Epithelial cell of prostate (primary cell): Measurements from ENCODE around the gene ZNF678.

Experiments
- DNase-seq: peaks from one replicate; pipeline ENCODE4 v3.0.0-alpha.2; 2011; ENCODE audit warnings: low read depth, low spot score
- H3K27ac ChIP-seq: fragments of 450-650 bp; 2 replicates; pipeline ENCODE4 v1.5.1; 2017; ENCODE audit warnings: mild to moderate bottlenecking

ZNF678 gene

DNA sequence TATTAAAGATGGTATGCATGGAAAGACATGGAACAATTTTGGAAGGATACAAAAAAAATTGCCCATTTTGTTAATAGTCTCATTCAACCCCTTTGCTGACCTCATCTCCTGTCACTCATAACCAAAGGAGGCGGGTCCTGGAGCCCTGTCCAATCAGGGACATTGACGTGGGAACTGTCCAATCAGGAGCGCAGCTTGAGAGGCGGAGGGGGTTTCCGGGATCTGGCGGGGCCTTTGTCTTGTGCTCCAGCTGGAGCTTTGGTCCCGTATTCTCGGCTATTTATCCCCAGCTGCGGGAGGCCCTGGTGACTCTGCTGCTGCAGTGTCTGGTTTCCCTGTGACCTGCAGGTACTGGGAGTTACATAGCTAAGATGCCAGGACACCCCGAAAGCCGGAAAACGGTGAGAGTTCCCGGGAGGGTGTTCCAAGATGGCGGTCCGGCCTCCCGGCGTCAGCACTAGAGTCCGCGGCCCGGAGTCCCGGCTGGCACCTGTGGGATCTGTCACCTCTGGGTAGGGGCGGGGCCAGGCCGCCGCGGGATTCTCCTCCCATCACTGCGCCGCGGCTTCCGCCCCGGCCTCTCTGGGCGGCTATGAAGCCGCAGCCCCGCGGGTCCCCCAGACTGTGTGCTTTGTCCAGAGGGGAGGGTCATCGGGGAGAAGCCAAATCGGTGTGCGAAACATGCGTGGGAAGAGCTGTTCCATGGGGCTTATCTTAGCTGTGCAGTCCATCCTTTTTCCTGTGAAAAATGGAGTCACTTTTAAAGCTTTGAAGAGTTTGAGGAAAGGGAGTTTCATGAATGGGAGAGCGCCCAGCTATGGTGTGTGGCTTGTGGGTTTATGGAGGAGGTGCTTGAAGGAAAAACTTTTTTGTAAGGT is at the start of gene ZNF678:
ZNF678 (plus strand) TSS at position 233 of the 878 bp plus-strand sequence. CDS start 87,436 bp downstream, outside the sequence.
- H3K27ac ChIP-seq = peak within 1 kb of the TSS; percentile 83
- peak; percentile 69 for DNase-seq

GRCh38 chr1:227518876-227519275 is 44.5 kb upstream of the ZNF678 start:
- DNase-seq = no peak
- H3K27ac ChIP-seq = no peak overlapping the region

GRCh38 chr1:227521782-227522181 is 41.6 kb upstream of the ZNF678 start:
- H3K27ac ChIP-seq = no peak overlapping the region
- DNase-seq = no peak

- DNase-seq = no peak
These were observed 36.8 kb upstream of the ZNF678 start for GRCh38 chr1:227526524-227526923.

DNA sequence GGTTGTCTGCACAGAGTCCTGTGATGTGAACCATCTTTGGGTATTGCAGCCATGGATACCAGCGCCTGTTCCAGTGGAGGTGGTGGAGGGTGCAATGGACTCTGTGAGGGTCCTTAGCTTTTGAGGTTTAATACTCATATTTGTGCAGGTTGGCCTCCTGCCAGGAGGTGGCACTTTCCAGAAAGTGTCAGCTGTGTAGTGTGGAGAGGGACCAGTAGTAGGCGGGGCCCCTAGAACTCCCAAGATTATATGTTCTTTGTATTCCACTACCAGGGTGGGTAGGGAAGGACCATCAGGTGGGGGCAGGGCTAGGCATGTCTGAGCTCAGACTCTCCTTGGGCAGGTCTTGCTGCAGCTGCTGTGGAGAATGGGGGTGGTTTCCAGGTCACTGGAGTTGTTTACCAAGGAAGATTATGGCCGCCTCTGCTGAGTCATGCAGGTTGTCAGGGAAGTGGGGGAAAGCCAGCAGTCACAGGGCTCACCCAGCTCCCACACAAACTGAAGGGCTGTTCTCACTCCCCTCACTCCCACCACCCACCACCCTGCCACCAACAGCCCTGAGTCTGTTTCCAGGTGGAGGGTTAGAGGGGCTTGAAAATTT is 31.2 kb upstream of the ZNF678 start:
- H3K27ac ChIP-seq = no peak overlapping the region
- DNase-seq = no peak

More at GRCh38 chr1:227526524-227526923, 36.8 kb upstream of the ZNF678 start:
- no peak overlapping the region for H3K27ac ChIP-seq

DNA sequence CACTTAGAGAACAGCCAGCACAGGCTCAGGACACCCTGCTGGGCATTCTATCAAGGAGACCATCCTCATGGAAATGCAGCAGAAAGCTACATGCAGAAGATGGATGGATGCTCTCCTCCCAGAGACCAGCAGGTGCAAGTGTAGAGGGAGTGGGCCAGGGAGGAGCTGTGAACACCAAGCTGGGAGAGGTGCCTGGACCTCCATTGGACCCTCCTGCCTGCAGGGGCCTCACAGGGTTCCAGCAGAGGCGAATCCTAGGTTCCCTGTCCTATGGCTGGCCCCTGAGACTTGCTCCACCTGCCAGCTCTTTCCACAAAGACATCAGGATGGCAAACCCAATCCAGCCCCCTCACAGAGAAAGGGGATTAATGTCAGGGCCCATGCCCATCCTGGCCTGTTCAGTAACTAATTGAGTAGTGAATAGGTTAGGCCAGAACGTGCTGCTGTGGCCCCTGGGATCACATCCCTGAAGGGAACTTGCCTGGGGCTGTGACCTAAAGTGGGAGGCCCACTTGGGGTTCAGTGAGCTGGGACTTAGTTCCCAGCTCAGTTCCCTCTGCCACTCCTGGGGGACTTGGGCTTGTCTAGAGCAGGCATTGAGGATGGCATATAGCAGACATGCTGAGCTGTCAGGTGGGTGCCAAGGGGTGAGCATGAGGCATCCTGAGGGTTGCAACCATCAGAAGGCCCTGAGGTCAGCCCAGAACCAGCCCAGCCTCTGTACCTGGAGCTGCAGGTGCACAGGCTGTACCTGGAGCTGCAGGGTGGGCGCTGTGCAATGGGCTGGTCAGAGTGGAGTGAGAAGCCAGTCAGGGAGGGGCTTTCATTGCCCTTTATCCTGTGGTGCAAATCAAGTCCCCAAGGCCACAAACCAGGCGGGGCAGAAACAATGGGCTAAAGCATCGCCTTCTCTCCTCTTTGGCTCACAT is 22.9 kb upstream of the ZNF678 start:
- no peak for DNase-seq
- H3K27ac ChIP-seq = no peak overlapping the region

DNA sequence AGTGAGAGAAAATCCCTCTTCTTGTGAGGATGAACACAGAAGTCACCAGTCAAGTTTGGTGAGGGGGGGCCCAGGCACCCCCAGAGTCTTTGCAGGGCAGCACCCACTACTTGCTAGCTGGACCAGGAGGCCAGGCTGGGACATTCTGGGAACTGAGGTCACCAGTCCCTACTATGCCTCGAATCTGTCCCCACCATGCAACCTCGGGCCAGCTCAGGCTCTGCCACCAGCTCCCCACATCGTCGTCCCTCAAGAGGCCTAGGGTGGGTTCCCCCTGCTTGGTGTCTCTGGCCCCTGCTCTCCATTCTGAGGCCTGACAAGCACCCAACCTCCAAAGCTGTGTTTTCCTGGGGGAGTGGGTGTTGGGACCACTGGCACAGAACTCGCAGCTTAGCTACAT is 22.2 kb upstream of the ZNF678 start:
- no peak for DNase-seq
- H3K27ac ChIP-seq = no peak overlapping the region

DNA sequence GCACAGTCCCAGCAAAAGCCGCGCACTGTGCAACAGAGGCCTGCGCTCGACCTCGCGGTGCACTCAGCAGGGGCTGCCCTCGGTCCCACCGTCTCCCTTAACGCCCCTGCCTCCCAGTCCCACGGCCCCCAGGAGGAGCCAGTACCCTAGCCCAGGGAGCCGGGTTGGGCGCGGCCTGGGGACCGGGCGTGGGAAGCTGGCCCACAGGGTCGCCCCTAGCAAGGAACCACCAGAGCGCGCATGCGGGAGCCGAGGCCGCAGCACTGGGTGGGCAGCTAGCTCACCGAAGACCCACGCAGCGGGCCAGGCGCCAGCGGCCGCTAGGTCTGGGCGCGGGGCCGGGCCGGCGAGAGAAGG is 21.6 kb upstream of the ZNF678 start:
- no peak overlapping the region for H3K27ac ChIP-seq
- no peak for DNase-seq

GRCh38 chr1:227542153-227543120 is 20.9 kb upstream of the ZNF678 start:
- DNase-seq = peak; percentile 2
- H3K27ac ChIP-seq = no peak overlapping the region

- H3K27ac ChIP-seq = no peak overlapping the region
- no peak for DNase-seq
These were observed 19.9 kb upstream of the ZNF678 start for GRCh38 chr1:227543283-227544066.

DNA sequence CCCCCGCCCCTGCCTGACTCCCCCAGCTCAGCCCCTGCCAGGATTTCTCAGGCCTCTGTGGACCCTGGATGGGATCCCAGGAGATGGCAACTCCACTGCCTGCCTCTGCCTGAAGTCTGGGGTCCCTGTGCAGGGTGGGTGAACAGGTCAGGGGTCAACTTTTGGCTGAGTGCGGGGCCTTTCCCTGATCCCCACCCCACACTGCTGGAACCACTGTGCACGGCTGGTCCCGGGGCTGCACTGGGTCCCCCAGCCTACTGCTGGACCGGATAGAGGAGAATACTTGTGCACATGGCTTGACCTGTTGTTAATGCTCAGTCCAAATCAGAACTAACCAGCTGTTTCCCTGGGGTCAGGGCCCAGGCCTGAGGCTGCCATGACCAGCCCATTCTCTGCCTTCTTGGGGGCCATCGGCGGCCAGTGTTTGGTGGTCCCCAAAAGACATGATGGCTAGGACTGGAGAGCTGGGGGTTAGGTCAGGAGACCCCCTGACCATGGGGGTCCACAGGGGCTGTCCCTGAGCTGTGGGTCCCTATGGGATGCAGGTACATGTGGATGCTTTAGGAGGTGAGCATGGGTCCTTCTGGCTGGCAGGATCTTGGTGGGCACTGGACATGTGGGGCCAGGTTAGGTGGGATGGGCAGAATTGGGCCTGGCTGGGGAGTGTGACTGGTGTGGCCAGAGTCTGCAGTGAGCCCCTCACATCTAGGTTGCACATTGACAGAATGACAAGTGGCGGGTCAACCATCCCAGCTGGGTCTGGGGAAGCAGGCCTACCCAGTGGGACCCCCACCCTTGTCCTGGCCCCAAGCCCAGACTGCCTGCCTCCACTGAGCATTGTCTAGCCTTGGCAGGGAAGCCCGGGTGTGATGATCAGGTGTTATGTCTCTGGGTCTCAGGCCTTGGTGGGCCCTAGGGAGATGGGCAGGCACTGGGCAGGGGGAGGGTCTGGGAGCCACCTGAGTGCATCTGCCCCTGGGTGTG is 19.0 kb upstream of the ZNF678 start:
- DNase-seq = no peak

DNA sequence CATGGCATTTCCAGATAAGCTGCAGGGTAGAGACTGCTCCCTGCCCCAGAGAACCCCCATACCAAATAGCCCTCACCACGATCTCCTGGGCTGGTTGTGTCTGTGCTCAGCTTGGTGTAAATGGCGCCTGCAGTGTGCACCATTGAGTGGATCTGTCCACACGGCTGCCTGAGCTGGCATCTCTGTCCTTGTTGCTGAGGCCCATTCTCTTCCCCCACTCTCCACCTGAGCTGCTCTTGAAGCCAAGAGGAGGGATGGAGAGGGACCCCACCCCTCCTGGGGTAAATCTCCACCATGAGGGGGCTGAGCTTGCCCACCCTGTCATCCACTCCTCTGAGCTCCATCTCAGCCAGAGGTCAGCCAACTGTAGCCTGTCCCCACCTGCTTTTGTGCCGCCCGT is 18.0 kb upstream of the ZNF678 start:
- H3K27ac ChIP-seq = no peak overlapping the region
- DNase-seq = no peak

More for the DNA sequence above, 19.0 kb upstream of the ZNF678 start:
- no peak overlapping the region for H3K27ac ChIP-seq

DNA sequence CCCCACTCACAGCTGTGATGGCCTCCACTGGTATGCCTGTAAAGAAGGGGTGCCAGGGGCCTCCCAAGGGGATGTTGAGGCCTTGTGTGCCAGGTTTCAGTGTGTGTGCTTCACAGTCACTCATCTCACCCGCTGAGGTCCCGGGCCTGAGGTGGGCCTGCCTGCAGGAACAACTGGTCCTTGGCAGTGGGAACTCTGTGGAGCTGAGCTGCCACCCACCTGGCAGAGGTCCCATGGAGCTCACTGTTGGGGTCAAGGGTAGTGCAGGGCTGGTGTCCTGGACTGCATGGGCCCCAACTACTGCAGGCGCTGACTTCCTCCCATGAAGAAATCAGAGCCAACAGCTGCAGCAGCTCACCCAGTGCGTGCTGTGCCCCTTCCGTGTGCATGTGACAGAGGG is 17.3 kb upstream of the ZNF678 start:
- DNase-seq = no peak
- H3K27ac ChIP-seq = no peak overlapping the region

DNA sequence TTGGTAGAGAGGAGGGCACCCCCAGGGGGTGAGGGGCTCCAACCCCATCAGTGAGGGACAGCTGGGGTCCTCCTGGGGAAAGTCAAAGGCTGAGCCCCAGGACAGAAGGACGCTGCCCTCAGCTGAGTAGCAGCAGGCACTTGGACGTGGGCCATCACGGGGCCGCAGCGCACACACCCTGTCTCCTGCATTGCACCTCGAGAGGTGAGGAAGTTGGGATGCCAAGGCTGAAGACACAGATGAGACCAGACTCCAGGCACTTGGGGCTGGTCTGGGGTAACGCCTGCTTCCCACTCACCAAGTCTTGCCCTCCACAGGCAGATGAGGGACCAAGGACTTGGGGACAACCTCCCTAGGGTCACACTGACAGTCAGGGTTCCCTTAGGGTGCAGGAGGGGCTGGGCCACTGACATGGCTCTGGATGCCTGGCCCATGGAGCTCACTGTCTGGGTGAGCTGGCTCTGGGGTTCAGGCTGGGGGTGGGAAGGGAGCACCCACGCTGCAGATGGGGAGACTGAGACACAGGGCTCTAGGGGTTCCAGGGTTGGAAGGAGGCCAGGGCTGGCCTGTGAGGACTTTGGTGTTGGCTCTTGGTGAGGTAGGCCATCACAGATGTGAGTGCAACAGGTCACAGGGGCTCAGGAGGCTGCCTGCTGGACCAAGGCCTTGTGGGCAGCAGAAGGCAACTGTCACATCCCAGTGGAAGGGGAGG is 16.6 kb upstream of the ZNF678 start:
- no peak for DNase-seq
- H3K27ac ChIP-seq = no peak overlapping the region

GRCh38 chr1:227547310-227548118 is 15.8 kb upstream of the ZNF678 start:
- no peak for DNase-seq
- no peak overlapping the region for H3K27ac ChIP-seq

GRCh38 chr1:227548119-227548397 is 15.3 kb upstream of the ZNF678 start:
- DNase-seq = no peak
- H3K27ac ChIP-seq = no peak overlapping the region
